NCI-H510A treated with DMSO at 0.1 percent for 48 hours (cell line): ENCODE measurements around the gene POLR2L.

Experiments used
- DNase-seq: peaks from one replicate; lab custom pipeline; 2025; lab: John Stamatoyannopoulos, UW

POLR2L gene

GRCh38 chr11:794013-794765 lies 48.1 kb downstream of the POLR2L start:
- no peak for DNase-seq

DNA sequence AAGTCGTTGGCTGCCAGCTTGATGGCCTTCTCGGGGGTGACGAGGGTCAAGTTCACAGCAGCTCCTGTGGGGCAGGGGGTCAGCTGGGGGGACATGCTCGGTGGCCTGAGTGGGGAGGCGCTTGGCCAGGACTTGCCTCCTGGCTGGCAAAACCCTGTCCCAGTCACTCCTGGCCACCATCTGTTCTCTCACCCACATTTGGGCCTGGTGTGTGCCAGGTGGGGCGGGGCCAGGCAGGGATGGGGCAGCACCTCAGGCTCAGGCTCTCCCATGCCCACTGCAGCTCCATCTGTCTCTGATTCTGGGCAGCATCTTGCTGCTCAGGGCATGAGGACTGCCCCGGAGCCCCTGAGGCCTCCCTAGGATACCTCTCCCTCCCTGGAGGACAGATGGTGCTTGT lies 48.8 kb downstream of the POLR2L start:
- no peak for DNase-seq

DNA sequence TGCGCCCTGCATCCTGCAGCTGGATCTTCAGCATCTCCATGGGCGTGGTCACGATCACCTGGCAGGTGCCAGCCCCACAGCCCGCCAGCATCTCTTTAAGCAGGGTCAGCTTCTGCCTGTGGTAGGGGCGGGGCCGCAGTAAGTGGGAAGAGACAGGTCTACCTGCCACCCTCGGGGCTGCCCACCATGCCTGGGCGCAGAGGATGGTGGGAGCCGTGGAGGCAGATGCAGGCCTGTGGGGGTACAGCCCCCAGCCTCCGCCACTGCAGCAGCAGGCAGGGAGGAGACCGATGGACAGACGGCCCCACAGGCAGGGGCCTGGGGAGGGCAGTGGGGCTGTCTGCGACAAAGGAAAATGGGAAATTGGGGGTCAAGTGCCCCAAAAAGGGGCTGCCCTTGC lies 49.5 kb downstream of the POLR2L start:
- peak; percentile 19 for DNase-seq

GRCh38 chr11:792535-792821 lies 49.9 kb downstream of the POLR2L start:
- no peak for DNase-seq

- no peak for DNase-seq
Measured at GRCh38 chr11:791658-792534, 50.4 kb downstream of the POLR2L start.

DNA sequence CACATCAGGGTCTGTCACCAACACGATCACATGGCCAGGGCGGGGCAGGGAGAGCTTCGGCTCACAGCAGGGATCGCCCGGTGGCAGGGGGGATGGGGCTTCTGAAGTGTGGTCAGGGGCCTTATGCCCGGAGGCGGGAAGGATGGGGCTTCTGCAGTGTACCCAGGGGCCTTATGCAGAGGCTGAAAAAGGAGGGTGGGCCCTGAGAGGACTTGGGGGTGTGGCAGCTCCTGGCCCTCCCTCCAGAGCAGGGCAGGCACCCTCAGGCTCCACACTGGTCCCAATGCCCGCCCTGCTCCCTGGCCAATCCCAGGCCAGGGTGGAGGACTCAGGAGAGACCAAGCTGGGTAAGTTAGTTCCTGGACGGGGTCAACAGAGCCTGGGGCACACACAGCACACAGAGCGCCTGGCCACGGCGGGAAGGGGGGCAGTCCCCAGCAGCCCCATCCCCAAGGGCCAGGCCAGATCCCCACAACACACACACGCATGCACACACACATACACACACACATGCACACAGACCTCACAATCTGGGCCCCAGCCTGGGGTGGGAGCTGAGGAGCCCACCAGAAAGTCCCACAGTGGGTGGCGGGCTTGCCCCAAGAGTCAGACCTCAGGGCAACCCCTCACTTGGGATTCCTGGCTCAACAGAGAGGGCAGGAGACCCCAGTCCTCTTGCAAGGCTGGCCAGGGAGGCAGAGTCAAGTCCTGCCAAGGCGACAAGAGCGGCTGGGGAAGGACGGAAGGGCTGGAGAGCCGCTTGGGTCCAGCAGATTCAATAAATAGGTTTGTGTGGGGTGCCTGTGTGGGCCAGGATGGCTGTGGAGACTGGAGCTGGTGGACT lies 51.4 kb downstream of the POLR2L start:
- no peak for DNase-seq

DNA sequence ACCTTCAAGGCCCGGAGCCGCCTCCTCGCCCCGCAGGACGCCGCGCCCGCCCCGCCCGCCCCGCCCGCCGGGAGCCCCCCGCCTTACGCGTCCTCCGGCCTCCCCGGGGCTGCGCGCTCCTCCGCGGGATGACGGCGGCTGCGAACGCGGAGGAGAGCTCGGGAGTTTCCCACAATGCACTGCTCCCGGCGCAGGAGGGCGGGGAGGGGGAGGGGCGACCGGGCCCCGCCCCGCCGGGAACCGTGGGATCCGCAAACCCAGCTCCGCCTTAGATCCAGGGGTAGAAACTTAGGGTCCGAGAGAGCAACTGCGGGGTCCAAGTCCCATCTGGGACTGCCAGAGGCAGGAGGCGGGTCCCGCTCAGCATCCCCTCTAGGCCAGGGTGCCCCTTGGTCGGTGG lies 52.4 kb downstream of the POLR2L start, which contains the start of gene CEND1:
Gene CEND1, minus strand, starts transcription at position 148 of the 400 bp plus-strand sequence. CDS start 1,514 bp downstream, outside the sequence.
- DNase-seq: peak; percentile 7
